Esophagus muscularis mucosa (tissue), 4 donors: ENCODE data around the gene GDF15.

Experiments used
- EP300 ChIP-seq: sonication (generic); formaldehyde crosslinking; IDR thresholded peaks from one replicate; pipeline ENCODE4 v1.6.1; 2017; ENCODE audit warnings: antibody characterized with exemption
- POLR2AphosphoS5 ChIP-seq, 2 donors: sonication (generic); formaldehyde crosslinking; IDR thresholded peaks; one replicate each; pipeline ENCODE4 v1.6.1; 2017; ENCODE audit warnings: antibody characterized with exemption in 2 of 2
- TF ChIP-seq, protein P1 (sequence below), 3 experiments: fragments of 200-600 bp in 2 of 3; fragments of 450-650 bp in 1 of 3; sonication (generic) in 2 of 3; IDR thresholded peaks; one replicate each; pipeline ENCODE4 v1.5.1; 2017 to 2019; ENCODE audit warnings: antibody characterized with exemption in 3 of 3, mild to moderate bottlenecking in 2 of 3, moderate library complexity in 1 of 3

DNA sequence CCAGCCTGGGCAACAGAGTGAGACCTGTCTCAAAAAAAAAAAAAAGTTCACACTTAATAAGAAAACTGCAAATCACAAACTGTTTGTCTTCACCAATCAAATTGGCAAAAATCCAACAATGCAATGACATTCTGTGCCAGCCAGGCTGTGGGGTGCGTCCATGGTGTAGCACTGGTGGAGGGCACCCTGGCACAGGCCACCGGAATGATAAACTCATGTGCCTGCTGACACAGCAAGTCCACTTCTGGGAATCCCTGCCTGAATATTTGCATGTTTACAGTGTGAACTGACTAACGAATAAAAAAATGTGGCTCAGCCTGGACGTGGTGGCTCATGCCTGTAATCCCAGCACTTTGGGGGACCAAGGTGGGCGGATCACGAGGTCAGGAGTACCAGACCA, 13.1 kb downstream of the GDF15 start:
- no peak for TF ChIP-seq POLR2AphosphoS5 (IDR thresholded peaks at IDR 0.05)
- TF ChIP-seq, protein P1, sequence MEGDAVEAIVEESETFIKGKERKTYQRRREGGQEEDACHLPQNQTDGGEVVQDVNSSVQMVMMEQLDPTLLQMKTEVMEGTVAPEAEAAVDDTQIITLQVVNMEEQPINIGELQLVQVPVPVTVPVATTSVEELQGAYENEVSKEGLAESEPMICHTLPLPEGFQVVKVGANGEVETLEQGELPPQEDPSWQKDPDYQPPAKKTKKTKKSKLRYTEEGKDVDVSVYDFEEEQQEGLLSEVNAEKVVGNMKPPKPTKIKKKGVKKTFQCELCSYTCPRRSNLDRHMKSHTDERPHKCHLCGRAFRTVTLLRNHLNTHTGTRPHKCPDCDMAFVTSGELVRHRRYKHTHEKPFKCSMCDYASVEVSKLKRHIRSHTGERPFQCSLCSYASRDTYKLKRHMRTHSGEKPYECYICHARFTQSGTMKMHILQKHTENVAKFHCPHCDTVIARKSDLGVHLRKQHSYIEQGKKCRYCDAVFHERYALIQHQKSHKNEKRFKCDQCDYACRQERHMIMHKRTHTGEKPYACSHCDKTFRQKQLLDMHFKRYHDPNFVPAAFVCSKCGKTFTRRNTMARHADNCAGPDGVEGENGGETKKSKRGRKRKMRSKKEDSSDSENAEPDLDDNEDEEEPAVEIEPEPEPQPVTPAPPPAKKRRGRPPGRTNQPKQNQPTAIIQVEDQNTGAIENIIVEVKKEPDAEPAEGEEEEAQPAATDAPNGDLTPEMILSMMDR (IDR thresholded peaks at IDR 0.05): no peak
- TF ChIP-seq EP300: no peak
